PC-3 (cell line): ENCODE data around the gene DOCK1. TPM values are rescaled to one million over a fixed set of nuclear protein-coding genes. Genes with fewer than 3 reads are reported as not detected.

Source experiments
- ATAC-seq: fragments of 200-7000 bp; cut with Tn5 transposase; 2 replicates; pipeline ENCODE4 v1.9.1; 2020; ENCODE audit warnings: mild to moderate bottlenecking, moderate library complexity
- BruUV-seq: library from RNA; stranded (reverse); fragments of 400-500 nt; replicated peaks from 2 replicates; lab custom pipeline; 2021; lab: Mats Ljungman, UMichigan
- CTCF ChIA-PET: fragments of 300-600 bp; sonication (Branson Sonifier 250); formaldehyde crosslinking; loops from one replicate; lab custom pipeline; 2022; ENCODE audit warnings: antibody characterized with exemption; lab: Charles Lee
- POLR2A ChIA-PET: fragments of 300-600 bp; sonication (Branson Sonifier 250); formaldehyde crosslinking; loops from one replicate; lab custom pipeline; 2022; ENCODE audit warnings: antibody characterized with exemption; ENCODE audit not compliant: unreplicated experiment; lab: Charles Lee
- DNase-seq: peaks from one replicate; pipeline ENCODE4 v3.0.0-alpha.2; 2015
- H2AFZ ChIP-seq: fragments of 300-600 bp; sonication (generic); 2 replicates; pipeline ENCODE4 v1.6.0; 2016; ENCODE audit warnings: antibody characterized with exemption, low read length
- H3F3A ChIP-seq: fragments of 300-600 bp; sonication (generic); one replicate; pipeline ENCODE4 v1.6.0; 2017; ENCODE audit warnings: antibody characterized with exemption, low read length, control low read depth, mild to moderate bottlenecking; ENCODE audit not compliant: unreplicated experiment
- H3K27ac ChIP-seq: fragments of 300-600 bp; sonication (generic); 2 replicates; pipeline ENCODE4 v1.5.1; 2016; ENCODE audit warnings: mild to moderate bottlenecking, low read length
- H3K27me3 ChIP-seq: fragments of 300-600 bp; sonication (generic); 2 replicates; pipeline ENCODE4 v1.6.1; 2016; ENCODE audit warnings: low read length, mixed read lengths
- H3K36me3 ChIP-seq: fragments of 300-600 bp; sonication (generic); 2 replicates; pipeline ENCODE4 v1.6.1; 2016; ENCODE audit warnings: low read depth, mixed run types, low read length, mixed read lengths
- H3K4me1 ChIP-seq: fragments of 300-600 bp; sonication (generic); 2 replicates; pipeline ENCODE4 v1.5.1; 2016; ENCODE audit warnings: low read length; ENCODE audit not compliant: insufficient read depth
- H3K4me2 ChIP-seq: fragments of 300-600 bp; sonication (generic); 2 replicates; pipeline ENCODE4 v1.6.0; 2016; ENCODE audit warnings: low read length
- H3K4me3 ChIP-seq: fragments of 300-600 bp; sonication (generic); 2 replicates; pipeline ENCODE4 v1.5.1; 2016; ENCODE audit warnings: mild to moderate bottlenecking, low read length, mixed read lengths
- H3K79me2 ChIP-seq: fragments of 300-600 bp; sonication (generic); 2 replicates; pipeline ENCODE4 v1.6.1; 2017; ENCODE audit warnings: low read length, mixed read lengths
- H3K9ac ChIP-seq: fragments of 300-600 bp; sonication (generic); 2 replicates; pipeline ENCODE4 v1.6.0; 2016; ENCODE audit warnings: mild to moderate bottlenecking, low read length
- H3K9me2 ChIP-seq: fragments of 300-600 bp; sonication (generic); replicated peaks from 2 replicates; pipeline ENCODE4 v1.6.1; 2016; ENCODE audit warnings: mixed run types, low read length, mixed read lengths
- H3K9me3 ChIP-seq: fragments of 300-600 bp; sonication (generic); 2 replicates; pipeline ENCODE4 v1.6.1; 2016; ENCODE audit warnings: low read length, mixed read lengths
- H4K20me1 ChIP-seq: fragments of 300-600 bp; sonication (generic); 2 replicates; pipeline ENCODE4 v1.6.1; 2016; ENCODE audit warnings: low read length, mixed read lengths
- EZH2 ChIP-seq: fragments of 300-600 bp; sonication (generic); IDR thresholded peaks from one replicate; pipeline ENCODE4 v1.6.1; 2017; ENCODE audit warnings: antibody characterized with exemption, mild to moderate bottlenecking, low read length; ENCODE audit not compliant: unreplicated experiment
- EZH2phosphoT487 ChIP-seq: fragments of 300-600 bp; sonication (generic); IDR thresholded peaks from 2 replicates; pipeline ENCODE4 v1.6.1; 2018; ENCODE audit warnings: mild to moderate bottlenecking, antibody characterized with exemption, low read length, borderline replicate concordance
- intact Hi-C: fragments of 100-400 bp; cut with micrococcal nuclease; formaldehyde crosslinking; loops from 2 replicates; pipeline ENCODE4 v1.9.0; 2023
- total RNA-seq: library from RNA; depleted of rRNA; stranded (reverse); fragments of >200 nt; gene quantifications from 2 replicates; pipeline ENCODE4 v1.2.3, GENCODE V29; 2014
- TF ChIP-seq, protein P1 (sequence below): fragments of 300-600 bp; sonication (generic); conservative IDR thresholded peaks from 2 replicates; pipeline ENCODE4 v1.5.1; 2017; ENCODE audit warnings: antibody characterized with exemption, low read depth, mild to moderate bottlenecking, low read length

DOCK1 gene
- total RNA-seq, 1 experiment from 2014 or later = 34.3 TPM

- peaks cover 92% of the 10 kb centered on the region for H3K79me2 ChIP-seq
- no peaks in the 10 kb centered on the region for H3K27me3 ChIP-seq
- H3K4me1 ChIP-seq = peaks cover 4% of the 10 kb centered on the region; the same call in 1 of the 2 replicates
- DNase-seq (no peak), ATAC-seq (no peak)
- no peaks in the 10 kb centered on the region for H3K9me2 ChIP-seq
- H3K36me3 ChIP-seq = no peaks in the 10 kb centered on the region
- ChIA-PET POLR2A (no interaction called here), CTCF (no interaction called here)
- BruUV-seq = no TSS peak
- no peak overlapping the region for H3K27ac ChIP-seq
- H3K4me2 ChIP-seq = no peak overlapping the region
- no peaks in the 10 kb centered on the region for H3K9me3 ChIP-seq
- H4K20me1 ChIP-seq = peaks cover 8% of the 10 kb centered on the region; the same call in 1 of the 2 replicates
- no peak overlapping the region for H2AFZ ChIP-seq
- TF ChIP-seq EZH2 = no peak
- no peak for TF ChIP-seq EZH2phosphoT487
- TF ChIP-seq, protein P1, sequence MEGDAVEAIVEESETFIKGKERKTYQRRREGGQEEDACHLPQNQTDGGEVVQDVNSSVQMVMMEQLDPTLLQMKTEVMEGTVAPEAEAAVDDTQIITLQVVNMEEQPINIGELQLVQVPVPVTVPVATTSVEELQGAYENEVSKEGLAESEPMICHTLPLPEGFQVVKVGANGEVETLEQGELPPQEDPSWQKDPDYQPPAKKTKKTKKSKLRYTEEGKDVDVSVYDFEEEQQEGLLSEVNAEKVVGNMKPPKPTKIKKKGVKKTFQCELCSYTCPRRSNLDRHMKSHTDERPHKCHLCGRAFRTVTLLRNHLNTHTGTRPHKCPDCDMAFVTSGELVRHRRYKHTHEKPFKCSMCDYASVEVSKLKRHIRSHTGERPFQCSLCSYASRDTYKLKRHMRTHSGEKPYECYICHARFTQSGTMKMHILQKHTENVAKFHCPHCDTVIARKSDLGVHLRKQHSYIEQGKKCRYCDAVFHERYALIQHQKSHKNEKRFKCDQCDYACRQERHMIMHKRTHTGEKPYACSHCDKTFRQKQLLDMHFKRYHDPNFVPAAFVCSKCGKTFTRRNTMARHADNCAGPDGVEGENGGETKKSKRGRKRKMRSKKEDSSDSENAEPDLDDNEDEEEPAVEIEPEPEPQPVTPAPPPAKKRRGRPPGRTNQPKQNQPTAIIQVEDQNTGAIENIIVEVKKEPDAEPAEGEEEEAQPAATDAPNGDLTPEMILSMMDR = no peak
- intact Hi-C loops = no loop called here
- H3F3A ChIP-seq = no peaks in the 10 kb centered on the region
- no peak overlapping the region for H3K9ac ChIP-seq
- H3K4me3 ChIP-seq = no peak overlapping the region
These were observed 5.6 kb downstream of the DOCK1 start for GRCh38 chr10:126910798-126911197.

DNA sequence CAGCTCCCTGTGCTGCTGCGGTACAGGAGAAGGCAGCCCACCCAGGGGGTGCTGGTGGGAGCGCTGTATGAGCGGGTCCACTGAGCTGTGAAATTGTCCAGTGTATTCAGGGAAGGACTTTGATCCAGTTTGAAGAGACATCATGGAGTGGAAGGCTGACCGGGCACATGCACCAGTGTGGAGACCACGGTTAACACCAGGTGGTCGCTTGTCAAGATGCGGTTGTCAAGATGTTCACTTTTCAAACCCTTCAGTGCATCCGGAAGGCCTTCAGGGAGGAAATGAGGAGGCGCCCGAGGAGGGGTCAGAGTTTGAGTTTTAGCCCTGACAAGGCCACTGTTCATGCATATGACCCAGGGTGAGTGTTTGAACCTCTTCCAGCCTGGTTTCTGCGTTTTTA lies 6.1 kb downstream of the DOCK1 start:
- no peaks in the 10 kb centered on the region for H3K27me3 ChIP-seq
- no peak for DNase-seq
- no peaks in the 10 kb centered on the region for H3K36me3 ChIP-seq
- H3K9me2 ChIP-seq = no peaks in the 10 kb centered on the region
- ChIA-PET CTCF (no interaction called here), POLR2A (no interaction called here)
- BruUV-seq = no TSS peak
- TF ChIP-seq EZH2phosphoT487 (no peak), EZH2 (no peak)
- TF ChIP-seq, protein P1 = no peak
- peaks cover 8% of the 10 kb centered on the region; the same call in 1 of the 2 replicates for H4K20me1 ChIP-seq
- no peak for ATAC-seq
- H3K9me3 ChIP-seq = no peaks in the 10 kb centered on the region
- H2AFZ ChIP-seq = no peak overlapping the region
- no peak overlapping the region for H3K4me2 ChIP-seq
- intact Hi-C loops = no loop called here
- H3F3A ChIP-seq = no peaks in the 10 kb centered on the region
- H3K4me1 ChIP-seq = peaks cover 4% of the 10 kb centered on the region; the same call in 1 of the 2 replicates
- H3K27ac ChIP-seq = no peak overlapping the region
- peaks cover 92% of the 10 kb centered on the region for H3K79me2 ChIP-seq
- no peak overlapping the region for H3K4me3 ChIP-seq
- no peak overlapping the region for H3K9ac ChIP-seq

- Histone ChIP-seq H3K4me1 (no peaks in the 10 kb centered on the region), H3K36me3 (no peaks in the 10 kb centered on the region), H3K4me3 (no peak overlapping the region), H3K9me2 (no peaks in the 10 kb centered on the region), H3K27ac (no peak overlapping the region), H3K9ac (no peak overlapping the region), H3K79me2 (peaks cover 92% of the 10 kb centered on the region), H3K9me3 (no peaks in the 10 kb centered on the region), H4K20me1 (peaks cover 8% of the 10 kb centered on the region; the same call in 1 of the 2 replicates), H3K4me2 (no peak overlapping the region), H3F3A (no peaks in the 10 kb centered on the region), H2AFZ (no peak overlapping the region), H3K27me3 (no peaks in the 10 kb centered on the region)
- intact Hi-C loops = no loop called here
- BruUV-seq = no TSS peak
- ATAC-seq = no peak
- TF ChIP-seq, protein P1 = no peak
- TF ChIP-seq EZH2phosphoT487 = no peak
- TF ChIP-seq EZH2 = no peak
- DNase-seq = no peak
- ChIA-PET CTCF (no interaction called here), POLR2A (no interaction called here)
These were observed 8.1 kb downstream of the DOCK1 start for GRCh38 chr10:126913316-126913715.
